Peyer's patch (tissue), 4 donors: ENCODE measurements around the gene SLC25A13.

ENCODE experiments used
- CTCF ChIP-seq, 6 experiments: fragments of 450-650 bp in 4 of 6; fragments of 200-600 bp in 2 of 6; sonication (generic) in 1 of 6; IDR thresholded peaks; one replicate each; pipeline ENCODE4 v1.5.1; 2017 to 2019; ENCODE audit warnings: antibody characterized with exemption in 6 of 6, mild to moderate bottlenecking in 3 of 6, moderate library complexity in 1 of 6
- POLR2A ChIP-seq, 2 donors: fragments of 450-650 bp; IDR thresholded peaks; one replicate each; pipeline ENCODE4 v1.5.1; 2017; ENCODE audit warnings: antibody characterized with exemption in 2 of 2, mild to moderate bottlenecking in 2 of 2, moderate library complexity in 2 of 2

DNA sequence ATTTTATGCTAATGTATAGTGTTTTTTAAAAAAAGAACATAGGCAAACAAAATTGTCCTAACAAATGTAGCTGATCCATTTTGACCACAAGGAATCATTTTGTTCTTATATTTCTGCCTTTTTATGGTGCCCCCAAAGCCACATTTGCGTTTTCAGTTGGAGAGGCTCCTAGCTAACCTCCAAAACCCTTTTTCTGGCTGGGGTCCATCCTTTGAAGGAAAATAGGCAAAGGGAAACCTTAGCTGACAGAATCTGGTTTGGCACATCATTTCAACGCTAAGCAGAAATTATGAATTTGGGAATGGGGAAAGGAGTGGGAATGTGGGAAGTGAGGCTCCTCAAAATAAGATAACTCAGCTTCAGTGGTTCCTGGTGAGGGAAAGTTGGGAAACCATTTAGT, 25.6 kb upstream of the SLC25A13 start:
- TF ChIP-seq POLR2A (IDR thresholded peaks at IDR 0.05) (no peak), CTCF (IDR thresholded peaks at IDR 0.05) (no peak)
